Thoracic aorta (tissue), 2 donors: Measurements from ENCODE around the gene CARS2. TPM values are rescaled to one million over a fixed set of nuclear protein-coding genes. Genes with fewer than 3 reads are reported as not detected.
A peak's percentile ranks its signal among the peaks of the same experiment; 100 is the strongest.
"Not testable (repeated sequence)": the region's sequence is repeated elsewhere in the genome, so short reads cannot be mapped to it uniquely, and the experiment has no call there.

Experiments used
- ATAC-seq: fragments of 150-250 bp; one replicate; pipeline ENCODE4 v1.8.0; 2017; ENCODE audit warnings: low read depth; ENCODE audit not compliant: insufficient number of reproducible peaks, low FRiP score
- DNase-seq: peaks from one replicate; pipeline ENCODE4 v3.0.0-alpha.2; 2020; ENCODE audit warnings: low spot score
- H3K27ac ChIP-seq, 2 donors: fragments of 200-600 bp; sonication (generic); 1 replicate in 1 of 2; 2 replicates in 1 of 2; pipeline ENCODE4 v1.5.1; 2016; ENCODE audit warnings: mild to moderate bottlenecking in 2 of 2, moderate library complexity in 2 of 2
- H3K27me3 ChIP-seq: fragments of 200-600 bp; sonication (generic); replicated peaks from 2 replicates; pipeline ENCODE4 v1.6.0; 2016; ENCODE audit warnings: mild to moderate bottlenecking; ENCODE audit not compliant: insufficient read depth
- H3K36me3 ChIP-seq: fragments of 200-600 bp; sonication (generic); one replicate; pipeline ENCODE4 v1.5.1; 2016
- H3K4me1 ChIP-seq, 2 donors: fragments of 200-600 bp; sonication (generic); 1 replicate in 1 of 2; 2 replicates in 1 of 2; pipeline versions ENCODE4 v1.5.1 to v1.6.0; 2016; ENCODE audit warnings: low read depth in 2 of 2, mild to moderate bottlenecking in 1 of 2; ENCODE audit not compliant: control insufficient read depth in 1 of 2
- H3K4me3 ChIP-seq: fragments of 200-600 bp; sonication (generic); 2 replicates; pipeline ENCODE4 v1.5.1; 2016; ENCODE audit warnings: mild to moderate bottlenecking
- H3K9me3 ChIP-seq: fragments of 200-600 bp; sonication (generic); 2 replicates; pipeline ENCODE4 v1.5.1; 2016
- CTCF ChIP-seq: fragments of 200-600 bp; sonication (generic); IDR thresholded peaks from one replicate; pipeline ENCODE4 v1.5.1; 2019; ENCODE audit warnings: antibody characterized with exemption
- total RNA-seq, 2 donors: library from RNA; depleted of rRNA; stranded (reverse); fragments of >200 nt; gene quantifications; one replicate each; pipeline versions ENCODE4 v1.1.0 to v1.2.3, GENCODE V29; 2016

Gene CARS2
- total RNA-seq, 2 donors from 2014 or later, result 45.9 to 70.4 TPM

- Histone ChIP-seq H3K36me3 (no peaks in the 10 kb centered on the region), H3K27me3 (no peaks in the 10 kb centered on the region), H3K4me1 (peaks cover 15 to 26% of the 10 kb centered on the region in 2 donors), H3K4me3 (peak within 1 kb of the TSS; percentile 98), H3K9me3 (no peaks in the 10 kb centered on the region), H3K27ac (peak within 1 kb of the TSS; percentile 92 to 96)
- ATAC-seq (peak; percentile 74), DNase-seq (peak; percentile 82)
- no peak for TF ChIP-seq CTCF
These were observed 90.4 kb downstream of the CARS2 start, which contains the start of gene NAXD for GRCh38 chr13:110615322-110616102. TSS of gene NAXD (plus strand) at chr13:110615545. CDS start at chr13:110615602, 57 bp downstream.

- Histone ChIP-seq H3K4me3 (peak overlapping the region; percentile 98), H3K9me3 (no peaks in the 10 kb centered on the region), H3K27ac (peak overlapping the region; percentile 92 to 96), H3K27me3 (no peaks in the 10 kb centered on the region), H3K4me1 (peaks cover 15 to 26% of the 10 kb centered on the region in 2 donors), H3K36me3 (no peaks in the 10 kb centered on the region)
- DNase-seq (no peak), ATAC-seq (no peak)
- TF ChIP-seq CTCF, result no peak
These were observed 91.0 kb downstream of the CARS2 start for GRCh38 chr13:110615005-110615321.

GRCh38 chr13:110610955-110611595, 94.8 kb downstream of the CARS2 start:
- Histone ChIP-seq H3K4me1 (peaks cover 0 to 5% of the 10 kb centered on the region in 2 donors), H3K4me3 (no peak overlapping the region), H3K27me3 (no peaks in the 10 kb centered on the region), H3K27ac (no peak overlapping the region), H3K9me3 (no peaks in the 10 kb centered on the region), H3K36me3 (no peaks in the 10 kb centered on the region)
- no peak for DNase-seq
- no peak for TF ChIP-seq CTCF
- no peak for ATAC-seq

- no peak for DNase-seq
- Histone ChIP-seq H3K27ac (no peak overlapping the region), H3K4me3 (no peak overlapping the region), H3K27me3 (no peaks in the 10 kb centered on the region), H3K4me1 (no peaks in the 10 kb centered on the region), H3K36me3 (no peaks in the 10 kb centered on the region), H3K9me3 (no peaks in the 10 kb centered on the region)
- no peak for TF ChIP-seq CTCF
- ATAC-seq, result no peak
These were observed 98.2 kb downstream of the CARS2 start for GRCh38 chr13:110607675-110608224.

- not testable (repeated sequence) for H3K27me3 ChIP-seq, H3K4me1 ChIP-seq, H3K9me3 ChIP-seq, ATAC-seq, H3K27ac ChIP-seq, H3K36me3 ChIP-seq, DNase-seq, H3K4me3 ChIP-seq
These were observed 99.6 kb downstream of the CARS2 start for GRCh38 chr13:110606281-110606680.
